Naive thymus-derived CD4-positive, alpha-beta T cell (primary cell): ENCODE results near the gene FEZF1. TPM values are rescaled to one million over a fixed set of nuclear protein-coding genes. Genes with fewer than 3 reads are reported as not detected.
A peak's percentile ranks its signal among the peaks of the same experiment; 100 is the strongest.

Experiments
- ATAC-seq: fragments of 150-1000 bp; cut with Tn5 transposase; 2 replicates; pipeline ENCODE4 v1.10.0; 2021; ENCODE audit warnings: mild to moderate bottlenecking, moderate library complexity
- CTCF ChIA-PET: fragments of 350-600 bp; sonication (Branson Sonifier 250); formaldehyde crosslinking; loops from one replicate; lab custom pipeline; 2021; ENCODE audit warnings: antibody characterized with exemption; lab: Charles Lee
- POLR2A ChIA-PET: fragments of 350-600 bp; sonication (Branson Sonifier 250); formaldehyde crosslinking; loops from one replicate; lab custom pipeline; 2021; ENCODE audit warnings: antibody characterized with exemption, inconsistent platforms; lab: Charles Lee
- DNase-seq, 9 donors: peaks; one replicate each; pipeline versions ENCODE4 v3.0.0 to v3.0.0-alpha.2; 2020 to 2022; ENCODE audit warnings: mixed read lengths in 1 of 9
- H3K27ac ChIP-seq: one replicate; pipeline ENCODE4 v1.7.0; 2013; ENCODE audit warnings: mild to moderate bottlenecking, low read depth, low read length, moderate library complexity
- H3K27me3 ChIP-seq, 2 donors: one replicate each; pipeline ENCODE4 v1.7.0; 2013; ENCODE audit warnings: low read length in 2 of 2, mild to moderate bottlenecking in 2 of 2, moderate library complexity in 2 of 2; ENCODE audit not compliant: control insufficient read depth in 2 of 2, insufficient read depth in 2 of 2
- H3K36me3 ChIP-seq, 3 experiments: 1 replicate in 2 of 3; 2 replicates in 1 of 3; pipeline ENCODE4 v1.7.0; 2013; ENCODE audit warnings: low read length in 3 of 3, mild to moderate bottlenecking in 3 of 3, moderate library complexity in 1 of 3; ENCODE audit not compliant: insufficient read depth in 3 of 3, control insufficient read depth in 2 of 3
- H3K4me1 ChIP-seq, 2 donors: one replicate each; pipeline ENCODE4 v1.7.0; 2013; ENCODE audit warnings: low read length in 2 of 2, mild to moderate bottlenecking in 2 of 2, moderate library complexity in 1 of 2; ENCODE audit not compliant: control insufficient read depth in 2 of 2, insufficient read depth in 2 of 2
- H3K4me3 ChIP-seq: 2 replicates; pipeline ENCODE4 v1.7.0; 2013; ENCODE audit warnings: mild to moderate bottlenecking, low read length
- H3K9me3 ChIP-seq, 3 experiments: 1 replicate in 2 of 3; 2 replicates in 1 of 3; pipeline ENCODE4 v1.7.0; 2013; ENCODE audit warnings: low read length in 3 of 3; ENCODE audit not compliant: control insufficient read depth in 2 of 3
- H3K27ac Mint-ChIP-seq, 9 donors: one replicate each; pipeline ENCODE4 v1.8.0; 2020 to 2022; ENCODE audit warnings: mixed read lengths in 9 of 9, mild to moderate bottlenecking in 8 of 9, moderate library complexity in 5 of 9, inconsistent platforms in 2 of 9
- H3K27me3 Mint-ChIP-seq, 5 donors: one replicate each; pipeline ENCODE4 v1.8.0; 2021 to 2022; ENCODE audit warnings: mixed read lengths in 5 of 5, mild to moderate bottlenecking in 1 of 5
- H3K36me3 Mint-ChIP-seq, 5 donors: one replicate each; pipeline ENCODE4 v1.8.0; 2020 to 2022; ENCODE audit warnings: mixed read lengths in 5 of 5, mild to moderate bottlenecking in 3 of 5, inconsistent platforms in 1 of 5
- H3K4me1 Mint-ChIP-seq, 7 donors: one replicate each; pipeline ENCODE4 v1.8.0; 2020 to 2022; ENCODE audit warnings: mixed read lengths in 7 of 7, mild to moderate bottlenecking in 3 of 7, inconsistent platforms in 1 of 7
- H3K4me3 Mint-ChIP-seq, 10 donors: one replicate each; pipeline ENCODE4 v1.8.0; 2020 to 2022; ENCODE audit warnings: mild to moderate bottlenecking in 10 of 10, mixed read lengths in 10 of 10, moderate library complexity in 6 of 10, inconsistent platforms in 2 of 10
- H3K9me3 Mint-ChIP-seq, 11 donors: one replicate each; pipeline ENCODE4 v1.8.0; 2020 to 2022; ENCODE audit warnings: mixed read lengths in 11 of 11, mild to moderate bottlenecking in 4 of 11, inconsistent platforms in 1 of 11, moderate library complexity in 1 of 11
- intact Hi-C, 2 donors: fragments of 100-400 bp; cut with micrococcal nuclease; formaldehyde crosslinking; loops; one replicate each; pipeline ENCODE4 v1.15.1; 2023
- polyA plus RNA-seq, 2 donors: library from polyadenylated mRNA; unstranded; fragments of 300-500 nt; fragmentation: Illumina TruSeq; gene quantifications; one replicate each; pipeline ENCODE4 v1.2.3, GENCODE V29; 2021
- total RNA-seq, 6 experiments: library from RNA in 5 of 6; stranded (reverse) in 5 of 6; gene quantifications; 1 replicate in 5 of 6; 2 replicates in 1 of 6; pipeline ENCODE4 v1.2.3 and lab custom pipeline; 2021 to 2026

FEZF1 gene
- total and polyA plus RNA-seq, 7 experiments from 2014 or later: not detected

DNA sequence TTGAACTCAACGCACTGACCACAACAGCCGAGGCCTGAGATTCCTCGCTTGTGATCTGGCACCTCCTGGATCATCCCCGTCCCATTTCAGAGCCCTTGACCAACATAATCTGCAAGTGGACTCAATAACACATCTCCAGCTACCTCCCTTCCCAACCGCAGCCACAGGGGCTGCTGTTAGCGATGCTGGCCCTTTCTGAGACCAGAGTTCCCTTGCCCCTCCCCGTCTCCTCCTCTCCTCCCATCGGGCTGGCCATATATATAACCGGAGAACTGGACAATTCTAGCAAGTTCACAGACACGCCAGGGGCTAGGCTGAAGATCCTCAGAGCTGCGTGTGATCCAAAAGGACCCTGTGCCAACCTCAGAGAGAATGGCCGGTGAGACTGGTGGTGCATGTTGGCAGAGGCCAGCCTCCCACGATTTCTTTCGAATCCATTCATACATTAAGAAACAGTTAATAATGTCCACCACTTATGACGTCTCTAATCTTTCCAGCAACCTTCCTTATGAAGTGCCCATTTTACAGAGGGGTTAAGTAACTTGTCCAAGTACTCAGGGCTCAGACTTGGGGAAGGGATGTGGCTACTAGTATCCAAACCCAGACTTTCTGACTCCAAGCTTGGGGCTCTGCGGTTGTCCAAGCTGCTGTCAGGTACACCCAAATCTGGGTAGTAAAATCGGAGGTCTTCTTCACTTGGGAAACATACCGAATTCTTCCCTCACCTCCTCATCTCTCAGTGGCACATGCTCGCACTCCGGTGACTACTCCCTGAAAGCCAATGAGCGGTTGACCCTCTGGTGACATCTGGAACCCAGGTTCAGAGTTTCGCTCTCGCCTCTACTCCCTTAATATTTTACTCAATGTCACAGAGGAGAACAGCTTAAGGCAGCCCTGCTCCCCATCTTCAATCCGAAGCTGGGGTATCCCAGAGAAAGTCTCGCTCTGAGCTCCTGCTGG, 11.2 kb upstream of the FEZF1 start:
- Mint-ChIP-seq H3K27me3 (peaks cover 68 to 75% (median 73%) of the 10 kb centered on the region in 5 donors), H3K4me1 (peaks cover 0 to 8% (median 5%) of the 10 kb centered on the region in 7 donors), H3K36me3 (peaks cover 0 to 14% (median 0%) of the 10 kb centered on the region in 5 donors), H3K27ac (no peak overlapping the region), H3K4me3 (no peak overlapping the region), H3K9me3 (peaks cover 0 to 13% (median 6%) of the 10 kb centered on the region in 11 donors)
- H3K27ac ChIP-seq: no peak overlapping the region
- no peaks in the 10 kb centered on the region for H3K36me3 ChIP-seq
- ATAC-seq (no peak), DNase-seq (no peak)
- H3K27me3 ChIP-seq: no peaks in the 10 kb centered on the region
- intact Hi-C loops: loop anchor here in 1 of 2 donors (2.0 kb wide), 1 partner anchor 15 kb away; no protein-coding TSS in a partner anchor
- no peak overlapping the region for H3K4me3 ChIP-seq
- H3K9me3 ChIP-seq: no peaks in the 10 kb centered on the region
- POLR2A ChIA-PET: no interaction called here
- no peaks in the 10 kb centered on the region for H3K4me1 ChIP-seq
- CTCF ChIA-PET: no interaction called here

DNA sequence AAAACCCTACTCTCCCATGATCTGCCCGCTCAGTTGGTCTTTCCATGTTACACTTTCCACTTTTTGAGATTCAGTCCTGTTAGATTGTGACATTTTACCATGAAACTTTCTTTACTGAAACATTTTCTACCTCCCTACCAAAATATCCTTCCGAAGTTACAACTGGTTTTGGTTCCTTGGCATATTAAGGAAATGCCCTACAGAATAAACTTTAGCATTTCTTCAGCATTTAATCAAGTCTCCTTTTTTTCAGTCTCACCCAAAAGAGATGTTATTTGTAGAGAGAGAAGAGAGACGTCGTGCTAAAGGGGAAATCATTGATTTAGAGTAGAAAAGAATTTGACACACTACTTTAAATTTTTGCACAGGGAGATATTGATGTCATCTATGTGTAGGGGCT, 9.7 kb upstream of the FEZF1 start:
- Mint-ChIP-seq H3K27ac (no peak overlapping the region), H3K4me1 (peaks cover 0 to 16% (median 5%) of the 10 kb centered on the region in 7 donors), H3K4me3 (no peak overlapping the region), H3K9me3 (peaks cover 0 to 15% (median 6%) of the 10 kb centered on the region in 11 donors), H3K27me3 (peaks cover 71 to 83% (median 78%) of the 10 kb centered on the region in 5 donors), H3K36me3 (peaks cover 0 to 14% (median 0%) of the 10 kb centered on the region in 5 donors)
- intact Hi-C loops: no loop called here
- H3K4me1 ChIP-seq: no peaks in the 10 kb centered on the region
- no peak for DNase-seq
- H3K4me3 ChIP-seq: no peak overlapping the region
- no peaks in the 10 kb centered on the region for H3K36me3 ChIP-seq
- no peak overlapping the region for H3K27ac ChIP-seq
- ATAC-seq: no peak
- POLR2A ChIA-PET: no interaction called here
- H3K9me3 ChIP-seq: no peaks in the 10 kb centered on the region
- H3K27me3 ChIP-seq: no peaks in the 10 kb centered on the region
- CTCF ChIA-PET: no interaction called here

DNA sequence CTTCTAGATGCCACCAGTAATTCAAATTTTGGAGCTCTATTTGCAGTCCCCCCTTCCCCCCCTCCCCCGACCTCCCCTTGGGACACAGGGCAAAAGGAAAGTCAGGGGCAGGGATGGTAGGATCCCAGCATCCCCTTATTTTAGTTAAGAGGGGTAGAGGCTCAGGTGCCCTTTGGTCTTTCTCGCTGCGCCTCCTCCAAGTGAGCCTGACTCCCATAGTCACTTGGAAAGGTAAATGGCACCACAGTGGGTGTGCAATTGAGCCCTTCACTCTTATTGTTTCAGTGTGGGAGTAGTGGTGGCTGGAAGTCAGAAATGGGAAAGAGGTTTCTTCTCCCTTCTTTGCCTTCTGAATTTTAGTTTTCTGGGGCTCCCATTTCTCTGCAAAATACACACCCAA, 8.2 kb upstream of the FEZF1 start:
- no peaks in the 10 kb centered on the region for H3K4me1 ChIP-seq
- Mint-ChIP-seq H3K9me3 (peaks cover 0 to 15% (median 6%) of the 10 kb centered on the region in 11 donors), H3K27ac (no peak overlapping the region), H3K4me1 (peaks cover 0 to 17% (median 5%) of the 10 kb centered on the region in 7 donors), H3K27me3 (peaks cover 73 to 88% (median 83%) of the 10 kb centered on the region in 5 donors), H3K4me3 (peak overlapping the region in 1 of 10 donors; percentile 38), H3K36me3 (peaks cover 0 to 14% (median 0%) of the 10 kb centered on the region in 5 donors)
- ChIA-PET POLR2A (no interaction called here), CTCF (no interaction called here)
- H3K27ac ChIP-seq: no peak overlapping the region
- H3K4me3 ChIP-seq: no peak overlapping the region
- intact Hi-C loops: no loop called here
- ATAC-seq: no peak
- no peaks in the 10 kb centered on the region for H3K9me3 ChIP-seq
- no peaks in the 10 kb centered on the region for H3K27me3 ChIP-seq
- no peaks in the 10 kb centered on the region for H3K36me3 ChIP-seq
- DNase-seq: no peak

DNA sequence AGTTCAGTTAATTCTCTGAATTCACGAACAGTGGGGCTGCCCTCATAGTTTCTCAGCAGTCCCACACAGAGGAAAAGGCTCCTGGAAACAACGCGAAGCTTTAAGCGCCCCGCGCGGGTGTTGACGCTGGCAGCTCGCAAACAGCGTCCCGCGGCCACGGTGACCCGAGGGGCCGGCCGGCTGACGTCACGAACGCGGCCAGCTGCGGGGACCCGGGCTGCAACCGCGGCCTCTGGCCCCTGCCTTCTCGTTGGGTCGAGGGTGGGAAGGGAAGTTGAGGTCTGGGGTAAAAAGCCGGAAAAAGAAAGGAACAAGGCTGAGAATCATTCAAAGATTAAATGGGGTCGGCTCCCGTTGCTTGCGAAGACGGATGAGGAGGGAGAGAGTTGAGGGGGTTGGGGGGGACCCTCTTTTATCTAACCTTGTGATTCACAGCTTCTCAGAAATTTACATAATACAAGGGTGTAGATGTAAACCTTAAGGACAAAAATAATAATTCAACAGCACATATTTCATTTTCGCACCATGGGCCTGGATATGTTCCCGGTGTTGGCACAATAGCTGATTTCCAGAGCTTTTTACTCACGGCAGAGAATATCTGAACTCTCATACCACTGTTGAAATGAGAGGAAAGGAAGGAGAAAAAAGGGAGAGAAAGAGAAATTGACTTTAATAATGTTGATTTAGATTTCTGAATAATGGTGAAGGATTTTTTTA, 7.3 kb upstream of the FEZF1 start:
- Histone ChIP-seq H3K27me3 (peaks cover 0 to 3% of the 10 kb centered on the region in 2 donors), H3K27ac (no peak overlapping the region), H3K4me3 (no peak overlapping the region), H3K9me3 (no peaks in the 10 kb centered on the region), H3K36me3 (no peaks in the 10 kb centered on the region), H3K4me1 (no peaks in the 10 kb centered on the region)
- intact Hi-C loops: no loop called here
- Mint-ChIP-seq H3K4me1 (peaks cover 0 to 17% (median 5%) of the 10 kb centered on the region in 7 donors), H3K27ac (no peak overlapping the region), H3K4me3 (peak overlapping the region in 1 of 10 donors; percentile 52), H3K27me3 (peaks cover 69 to 86% (median 81%) of the 10 kb centered on the region in 5 donors), H3K36me3 (peaks cover 0 to 14% (median 0%) of the 10 kb centered on the region in 5 donors), H3K9me3 (peaks cover 0 to 15% (median 6%) of the 10 kb centered on the region in 11 donors)
- no peak for DNase-seq
- CTCF ChIA-PET: no interaction called here
- no peak for ATAC-seq
- POLR2A ChIA-PET: no interaction called here

DNA sequence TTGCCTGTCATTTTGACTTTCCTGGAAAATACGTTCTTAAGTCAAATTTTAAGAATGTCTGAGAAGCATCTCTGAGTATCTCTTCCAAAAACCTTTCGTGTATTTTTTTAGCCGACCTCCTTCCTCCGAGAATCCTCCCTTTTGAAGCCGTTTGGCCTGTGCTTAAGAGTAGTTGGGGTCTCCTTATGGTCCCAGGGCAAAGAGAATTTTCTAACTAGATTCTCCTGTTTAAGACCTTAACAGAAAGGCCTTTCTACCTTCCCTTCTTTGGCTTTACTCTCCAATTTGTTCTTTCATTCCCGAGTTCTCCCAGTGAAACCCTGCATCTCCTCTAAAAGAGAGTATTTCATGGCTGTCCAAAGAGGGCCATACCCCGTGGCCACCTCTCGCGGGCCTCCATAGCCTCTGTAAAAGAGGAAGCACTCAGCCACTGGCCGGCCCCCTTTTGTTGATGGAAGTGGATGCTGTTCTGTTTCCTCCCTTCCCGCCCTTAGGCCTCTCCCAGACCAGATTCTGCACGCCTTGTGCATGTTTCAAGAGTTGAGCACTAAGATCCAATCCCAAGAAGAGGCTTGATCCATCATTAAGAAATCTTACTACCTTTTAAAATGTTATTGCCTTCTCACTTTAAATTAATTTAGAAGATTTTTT, 6.6 kb upstream of the FEZF1 start:
- H3K36me3 Mint-ChIP-seq: peaks cover 0 to 14% (median 0%) of the 10 kb centered on the region in 5 donors
- peaks cover 0 to 3% of the 10 kb centered on the region in 2 donors for H3K27me3 ChIP-seq
- H3K4me3 ChIP-seq: no peak overlapping the region
- H3K27me3 Mint-ChIP-seq: peaks cover 72 to 85% (median 78%) of the 10 kb centered on the region in 5 donors
- H3K27ac ChIP-seq: no peak overlapping the region
- peaks cover 0 to 17% (median 5%) of the 10 kb centered on the region in 7 donors for H3K4me1 Mint-ChIP-seq
- POLR2A ChIA-PET: no interaction called here
- H3K27ac Mint-ChIP-seq: no peak overlapping the region
- intact Hi-C loops: no loop called here
- DNase-seq (no peak), ATAC-seq (no peak)
- no peaks in the 10 kb centered on the region for H3K4me1 ChIP-seq
- no peaks in the 10 kb centered on the region for H3K36me3 ChIP-seq
- peaks cover 0 to 15% (median 6%) of the 10 kb centered on the region in 11 donors for H3K9me3 Mint-ChIP-seq
- H3K4me3 Mint-ChIP-seq: peak overlapping the region in 3 of 10 donors; percentile 3 to 52 (median 6)
- CTCF ChIA-PET: no interaction called here
- no peaks in the 10 kb centered on the region for H3K9me3 ChIP-seq
